HG02885 (cell line): ENCODE measurements around the gene SHROOM2.

Experiments used
- ATAC-seq: cut with Tn5 transposase; IDR thresholded peaks from one replicate; pipeline ENCODE4 v1.9.1; 2021; ENCODE audit warnings: mild to moderate bottlenecking; ENCODE audit not compliant: unreplicated experiment, poor library complexity

SHROOM2 gene

GRCh38 chrX:9926002-9926401, 139.8 kb downstream of the SHROOM2 start:
- ATAC-seq: no peak

DNA sequence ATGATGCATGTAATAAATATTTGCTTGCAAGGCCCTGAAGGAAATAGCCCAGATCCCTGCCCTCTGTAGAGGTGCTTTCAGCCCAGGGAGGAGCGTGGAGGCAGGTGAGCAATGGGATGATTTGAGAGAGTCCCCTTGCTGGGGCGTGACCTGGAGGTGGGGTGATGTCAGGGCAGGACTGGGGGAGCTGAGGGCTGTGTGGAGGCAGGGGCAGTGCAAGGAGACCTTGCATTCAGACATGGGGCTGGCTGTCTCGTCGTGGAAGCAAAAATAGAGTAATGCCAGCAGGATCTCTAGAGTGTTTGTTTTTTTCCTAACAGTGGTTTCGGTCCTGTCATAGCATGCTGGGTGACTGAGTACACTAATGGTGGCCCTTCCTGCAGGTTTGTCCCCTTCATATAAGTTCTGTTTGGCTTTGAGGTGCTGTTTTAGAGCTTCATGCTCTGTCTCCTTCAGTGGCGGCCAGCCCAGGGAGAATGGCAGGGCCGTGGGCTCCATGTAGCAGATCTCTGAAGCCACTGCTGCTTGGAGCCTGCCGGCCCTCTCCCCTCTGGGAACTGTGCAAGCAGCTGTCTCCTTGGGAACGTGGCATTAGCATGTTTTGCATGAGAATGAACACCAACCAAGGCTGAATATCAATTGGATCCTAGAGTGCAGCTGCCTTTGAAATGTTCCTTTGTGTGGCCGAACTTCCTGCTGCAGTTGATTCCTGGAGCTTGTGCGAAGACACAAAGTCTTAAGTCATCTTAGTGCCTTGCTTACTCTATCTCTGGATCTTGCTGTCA, 141.7 kb downstream of the SHROOM2 start:
- no peak for ATAC-seq

- no peak for ATAC-seq
These were observed 149.2 kb downstream of the SHROOM2 start for GRCh38 chrX:9935436-9935835.

DNA sequence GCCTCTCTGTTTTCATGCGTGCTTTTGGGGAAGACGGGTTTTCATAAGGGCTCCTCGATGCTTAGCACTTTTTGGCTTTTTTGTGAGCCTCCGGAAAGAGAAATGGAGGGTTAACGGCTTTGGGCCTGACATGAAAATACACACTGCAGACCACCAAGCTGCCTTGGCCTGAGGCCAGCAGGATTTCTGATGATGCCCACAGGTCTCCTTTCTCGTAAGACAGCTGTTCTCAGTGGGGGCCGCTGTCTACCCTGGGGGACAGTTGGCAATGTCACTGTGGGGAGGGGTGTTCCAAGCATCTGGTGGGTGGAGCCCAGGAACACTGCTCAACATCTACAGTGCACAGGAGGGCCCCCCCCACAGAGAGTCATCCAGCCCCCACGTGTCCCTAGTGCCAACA, 151.5 kb downstream of the SHROOM2 start:
- ATAC-seq: no peak

DNA sequence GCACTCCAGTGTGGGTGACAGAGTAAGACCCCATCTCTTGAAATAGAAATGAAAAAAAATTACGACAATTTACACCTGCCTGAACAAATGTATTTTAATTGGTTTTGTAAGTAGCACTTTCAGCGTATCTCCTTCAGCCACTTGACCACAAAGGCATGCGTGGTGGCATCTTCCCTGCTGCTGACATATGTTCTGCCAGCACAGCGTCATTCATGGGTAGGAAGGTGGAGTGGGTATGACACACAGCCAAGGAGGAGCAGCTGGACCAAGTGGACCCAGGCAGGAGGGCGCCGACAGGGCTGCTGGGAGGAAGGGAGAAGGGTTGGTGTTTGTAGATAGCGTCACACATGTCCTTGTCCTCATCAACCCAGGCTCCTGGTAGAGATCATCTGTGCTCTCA, 152.3 kb downstream of the SHROOM2 start:
- ATAC-seq: no peak

- no peak for ATAC-seq
These were observed 154.2 kb downstream of the SHROOM2 start for GRCh38 chrX:9940421-9940820.

DNA sequence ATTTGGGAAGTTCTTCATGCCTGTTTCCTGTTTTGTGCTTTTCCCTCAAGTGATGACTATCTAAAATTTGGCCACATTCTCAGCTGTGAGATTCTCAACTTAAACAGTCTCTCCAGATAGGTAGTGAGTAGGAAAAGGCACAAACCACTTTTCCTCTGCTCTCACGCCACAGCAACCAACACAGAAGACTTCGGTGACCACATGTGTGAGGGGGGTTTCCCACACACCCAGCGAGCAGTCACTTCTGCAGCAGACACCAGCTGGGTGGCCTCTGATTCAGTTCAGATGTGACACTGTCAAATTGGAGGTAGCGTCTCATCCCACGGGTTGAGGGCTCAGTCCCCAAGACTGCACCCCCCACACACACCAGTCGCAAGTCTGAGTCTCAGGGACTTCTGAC, 155.9 kb downstream of the SHROOM2 start:
- peak; percentile 91 for ATAC-seq

DNA sequence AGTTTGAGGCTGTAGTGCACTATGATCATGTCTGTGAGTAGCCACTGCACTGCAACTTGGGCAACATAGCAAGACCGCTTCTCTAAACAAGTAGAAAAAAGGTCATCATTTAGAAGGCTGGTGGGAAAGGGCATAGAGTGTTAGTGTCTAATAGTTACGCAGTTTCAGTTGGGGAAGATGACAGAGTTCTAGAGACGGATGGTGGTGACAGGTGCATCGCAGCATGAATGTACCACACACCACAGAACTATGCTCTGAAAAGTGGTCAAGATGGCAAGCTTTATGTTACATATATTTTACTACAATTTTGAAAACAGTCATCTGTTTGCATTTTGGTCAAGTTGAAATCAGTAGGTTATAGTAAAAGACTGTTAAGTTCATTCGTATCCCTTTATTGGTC, 157.2 kb downstream of the SHROOM2 start:
- no peak for ATAC-seq

DNA sequence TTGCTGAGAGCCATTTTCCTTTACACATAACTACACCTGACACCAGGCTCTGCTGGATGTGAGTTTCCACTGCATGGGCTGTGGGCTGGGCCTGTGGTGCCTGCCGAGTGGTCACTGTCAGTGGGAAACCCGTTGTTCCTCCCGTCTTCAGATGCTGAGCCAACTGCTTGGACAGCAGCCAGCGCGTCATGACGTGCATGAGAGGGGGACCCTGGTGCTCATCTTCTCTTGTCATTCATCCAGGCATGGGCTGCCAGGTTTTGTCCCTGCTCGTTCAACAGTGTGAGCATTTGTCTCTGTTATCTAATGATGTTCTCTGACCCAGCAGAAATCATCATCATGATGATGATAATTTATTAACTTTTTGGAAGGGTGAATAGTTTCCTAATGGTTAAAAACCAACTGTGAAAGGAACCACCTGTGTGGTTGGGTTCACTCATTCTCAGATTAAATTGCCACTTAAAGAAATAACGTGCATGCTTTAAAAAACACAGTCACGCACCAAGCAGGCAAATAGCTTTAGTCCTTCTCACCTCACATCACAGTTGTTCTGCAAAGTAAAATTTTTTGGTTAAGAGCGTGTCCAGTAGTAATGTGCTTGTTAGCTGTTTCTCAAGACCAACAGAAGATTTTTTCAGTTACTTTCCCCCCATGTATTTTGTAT, 161.0 kb downstream of the SHROOM2 start:
- no peak for ATAC-seq

DNA sequence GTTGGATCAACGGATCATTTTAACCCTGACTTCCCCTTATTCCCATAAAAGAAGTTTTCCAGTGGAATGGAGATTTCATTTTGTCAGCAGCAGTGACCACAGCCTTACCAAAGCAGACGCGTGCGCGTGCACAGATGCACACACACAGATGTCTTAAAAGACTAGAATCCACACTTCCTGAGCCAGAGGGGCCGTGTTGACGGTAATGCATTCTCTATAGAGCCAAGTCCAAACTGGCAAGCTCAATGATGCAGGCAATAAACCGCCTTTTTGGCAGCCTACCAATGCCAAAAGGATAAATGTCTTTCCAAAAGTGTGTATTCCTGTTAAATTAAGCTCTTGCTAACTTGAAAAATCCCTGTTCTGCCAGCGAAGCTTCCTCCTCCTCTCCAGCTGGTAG, 162.2 kb downstream of the SHROOM2 start:
- no peak for ATAC-seq

GRCh38 chrX:9952300-9952699, 166.1 kb downstream of the SHROOM2 start:
- no peak for ATAC-seq

DNA sequence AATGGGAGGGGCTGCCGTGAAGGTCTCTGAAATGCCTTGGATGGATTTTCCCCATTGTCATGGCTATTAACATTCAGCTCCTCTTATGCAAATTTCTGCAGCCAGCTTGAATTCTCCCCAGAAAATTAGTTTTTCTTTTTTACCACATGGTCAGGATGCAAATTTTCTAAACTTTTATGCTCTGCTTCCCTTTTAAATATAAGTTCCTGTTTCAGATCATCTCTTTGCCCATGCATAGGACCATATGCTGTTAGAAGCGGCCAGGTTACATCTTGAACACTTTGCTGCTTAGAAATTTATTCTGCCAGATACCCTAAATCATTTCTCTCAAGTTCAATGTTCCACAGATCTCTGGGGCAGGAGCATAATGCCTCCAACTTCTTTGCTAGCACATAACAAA, 167.2 kb downstream of the SHROOM2 start:
- no peak for ATAC-seq

DNA sequence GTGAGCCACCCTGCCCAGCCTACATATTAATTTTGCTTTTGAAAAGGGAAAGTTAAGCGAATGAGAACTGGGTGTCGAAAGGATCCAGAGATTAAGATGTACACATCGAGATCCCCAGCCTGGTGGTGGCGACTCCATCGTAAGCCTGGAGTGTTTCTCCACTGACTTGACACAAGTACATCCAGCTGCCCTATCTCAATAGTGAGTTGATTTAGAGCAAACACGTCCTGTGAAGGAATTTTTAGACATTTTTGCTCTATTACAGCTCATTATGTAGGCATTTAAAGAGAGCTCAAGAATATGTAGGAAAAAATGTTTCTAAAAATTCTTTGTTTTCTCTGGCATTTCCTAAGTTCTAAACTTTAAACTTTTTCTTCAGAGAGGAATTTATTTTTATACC, 169.3 kb downstream of the SHROOM2 start:
- no peak for ATAC-seq

GRCh38 chrX:9957743-9958142, 171.5 kb downstream of the SHROOM2 start:
- no peak for ATAC-seq

GRCh38 chrX:9958183-9958582, 172.0 kb downstream of the SHROOM2 start:
- no peak for ATAC-seq

DNA sequence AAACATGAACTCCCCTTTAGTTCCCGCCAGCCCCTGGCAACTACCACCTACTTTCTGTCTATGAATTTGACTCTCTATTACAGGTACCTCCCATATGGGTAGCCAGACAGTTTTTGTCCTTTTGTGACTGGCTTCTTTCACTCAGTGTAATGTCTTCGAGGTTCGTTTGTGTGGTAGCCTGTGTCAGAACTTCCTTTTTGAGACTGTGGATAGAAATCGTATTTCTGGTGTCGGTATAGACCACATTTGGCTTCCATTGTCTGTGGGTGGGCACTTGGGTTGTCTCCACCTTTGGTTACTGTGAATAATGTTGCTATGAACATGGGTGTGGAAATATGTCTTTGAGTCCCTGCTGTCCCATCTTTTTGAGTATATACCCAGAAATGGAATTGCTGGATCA, 175.5 kb downstream of the SHROOM2 start:
- no peak for ATAC-seq

GRCh38 chrX:9966775-9967408, 180.7 kb downstream of the SHROOM2 start, which contains the start of gene CLDN34:
Gene CLDN34 (plus strand): TSS chrX:9967358. CDS start chrX:9967358, 0 bp downstream.
- ATAC-seq: no peak

GRCh38 chrX:9977635-9978034, 191.4 kb downstream of the SHROOM2 start:
- no peak for ATAC-seq

- ATAC-seq: no peak
These were observed 194.2 kb downstream of the SHROOM2 start for GRCh38 chrX:9980401-9980800.

DNA sequence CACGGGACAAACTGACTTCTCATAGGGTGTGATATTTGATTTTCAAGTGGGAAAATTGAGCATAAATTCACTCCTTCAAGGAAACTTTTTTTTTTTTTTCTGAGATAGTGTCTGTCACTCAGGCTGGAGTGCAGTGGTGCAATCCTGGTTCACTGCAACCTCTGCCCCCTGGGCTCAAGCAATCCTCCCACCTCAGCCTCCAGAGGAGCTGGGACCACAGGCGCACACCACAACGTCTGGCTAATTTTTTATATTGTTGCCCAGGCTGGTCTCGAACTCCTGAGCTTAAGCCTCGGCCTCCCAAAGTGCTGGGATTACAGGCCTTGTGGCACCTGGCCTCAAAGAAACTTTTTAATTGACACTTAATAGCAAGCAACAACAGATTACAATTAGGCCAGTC, 194.7 kb downstream of the SHROOM2 start:
- no peak for ATAC-seq

DNA sequence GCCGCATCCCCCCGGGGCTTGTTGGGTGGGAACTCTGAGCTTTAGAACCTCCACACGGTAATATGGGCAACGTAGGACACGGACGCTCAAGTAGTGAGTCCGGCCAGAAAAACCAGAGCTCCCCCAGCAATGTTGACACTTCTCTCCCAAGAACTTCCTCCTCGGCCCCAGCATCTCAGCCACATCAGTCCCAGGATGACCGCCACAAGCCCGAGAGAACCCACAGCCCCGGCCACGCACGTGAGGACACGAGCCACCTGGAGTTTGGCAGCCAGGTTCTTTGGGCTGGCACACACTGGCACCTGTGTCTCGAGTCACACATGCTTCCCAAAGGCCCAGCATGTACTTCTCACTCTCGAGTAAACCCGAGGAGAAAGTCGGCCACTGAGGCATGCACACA, 197.2 kb downstream of the SHROOM2 start:
- no peak for ATAC-seq
